T-cell (primary cell): ENCODE results near the gene SLC6A8. TPM values are rescaled to one million over a fixed set of nuclear protein-coding genes. Genes with fewer than 3 reads are reported as not detected.

ENCODE experiments used
- ATAC-seq, 4 experiments: fragments of 200-7000 bp in 3 of 4; fragments of 150-1000 bp in 1 of 4; cut with Tn5 transposase; replicated peaks in 1 of 4; 1 replicate in 3 of 4; 2 replicates in 1 of 4; pipeline ENCODE4 v1.10.0; 2021; ENCODE audit warnings: moderate library complexity in 3 of 4, mild to moderate bottlenecking in 2 of 4, moderate number of reproducible peaks in 1 of 4
- CTCF ChIA-PET, 2 donors: fragments of 300-600 bp; sonication (Branson Sonifier 250); formaldehyde crosslinking; loops; one replicate each; lab custom pipeline; 2022; ENCODE audit warnings: antibody characterized with exemption in 2 of 2; lab: Charles Lee
- POLR2A ChIA-PET, 2 donors: fragments of 300-600 bp; sonication (Branson Sonifier 250); formaldehyde crosslinking; loops; one replicate each; lab custom pipeline; 2022; ENCODE audit warnings: antibody characterized with exemption in 2 of 2; lab: Charles Lee
- DNase-seq, 35 experiments: peaks; one replicate each; pipeline versions ENCODE4 v3.0.0 to v3.0.0-alpha.2; 2013 to 2023
- H3K27ac ChIP-seq: one replicate; pipeline ENCODE4 v1.5.1; 2013; ENCODE audit warnings: low read length
- H3K27me3 ChIP-seq, 2 experiments: replicated peaks in 1 of 2; 1 replicate in 1 of 2; 2 replicates in 1 of 2; pipeline versions ENCODE4 v1.6.1 to v1.7.0; 2013; ENCODE audit warnings: low read length in 1 of 2, mixed read lengths in 1 of 2; ENCODE audit not compliant: control insufficient read depth in 2 of 2, insufficient read depth in 2 of 2; ENCODE audit errors: extremely low read depth in 1 of 2
- H3K36me3 ChIP-seq, 2 donors: 1 replicate in 1 of 2; 2 replicates in 1 of 2; pipeline versions ENCODE4 v1.6.1 to v1.7.0; 2013; ENCODE audit warnings: low read length in 1 of 2; ENCODE audit not compliant: control insufficient read depth in 2 of 2, insufficient read depth in 1 of 2; ENCODE audit errors: extremely low read depth in 1 of 2
- H3K4me1 ChIP-seq, 2 experiments: 1 replicate in 1 of 2; 2 replicates in 1 of 2; pipeline versions ENCODE4 v1.6.1 to v1.7.0; 2013; ENCODE audit warnings: low read length in 2 of 2, mixed read lengths in 1 of 2; ENCODE audit not compliant: insufficient read depth in 2 of 2, control insufficient read depth in 1 of 2; ENCODE audit errors: extremely low read depth in 1 of 2
- H3K4me3 ChIP-seq, 2 donors: 1 replicate in 1 of 2; 2 replicates in 1 of 2; pipeline versions ENCODE4 v1.5.1 to v1.7.0; 2013; ENCODE audit warnings: mild to moderate bottlenecking in 2 of 2, low read length in 1 of 2, moderate library complexity in 1 of 2; ENCODE audit not compliant: control insufficient read depth in 1 of 2; ENCODE audit errors: extremely low read depth in 1 of 2
- H3K9me3 ChIP-seq: 2 replicates; pipeline ENCODE4 v1.7.0; 2013
- H3K27ac Mint-ChIP-seq, 2 donors: one replicate each; pipeline ENCODE4 v1.8.0; 2020 to 2021; ENCODE audit warnings: mild to moderate bottlenecking in 2 of 2, mixed read lengths in 2 of 2
- H3K27me3 Mint-ChIP-seq, 2 donors: one replicate each; pipeline ENCODE4 v1.8.0; 2021 to 2022; ENCODE audit warnings: mixed read lengths in 2 of 2
- H3K36me3 Mint-ChIP-seq: one replicate; pipeline ENCODE4 v1.8.0; 2021; ENCODE audit warnings: mixed read lengths
- H3K4me1 Mint-ChIP-seq, 3 donors: one replicate each; pipeline ENCODE4 v1.8.0; 2020 to 2022; ENCODE audit warnings: mixed read lengths in 3 of 3, mild to moderate bottlenecking in 1 of 3
- H3K4me3 Mint-ChIP-seq, 3 donors: one replicate each; pipeline ENCODE4 v1.8.0; 2020 to 2022; ENCODE audit warnings: mild to moderate bottlenecking in 3 of 3, mixed read lengths in 3 of 3, moderate library complexity in 3 of 3
- H3K9me3 Mint-ChIP-seq, 3 donors: one replicate each; pipeline ENCODE4 v1.8.0; 2020 to 2022; ENCODE audit warnings: mixed read lengths in 3 of 3
- WGBS: methylation state at CpG from one replicate; pipeline ENCODE4 v1.1.5; 2013; ENCODE audit warnings: missing lambda C conversion rate; ENCODE audit not compliant: insufficient coverage; 5-methylcytosine and 5-hydroxymethylcytosine counted together
- total RNA-seq, 35 experiments: library from RNA in 6 of 35; stranded (reverse) in 6 of 35; fragments of 120-200 nt in 1 of 35; gene quantifications; one replicate each; pipeline versions ENCODE4 v1.2.1 to v1.2.4 and lab custom pipeline; 2013 to 2026

SLC6A8 gene
- total RNA-seq, 5 donors from 2014 or later (not counting 1 experiment from before 2014, with no cell fraction given) = 0.89 to 2.3 (median 1.9) TPM

DNA sequence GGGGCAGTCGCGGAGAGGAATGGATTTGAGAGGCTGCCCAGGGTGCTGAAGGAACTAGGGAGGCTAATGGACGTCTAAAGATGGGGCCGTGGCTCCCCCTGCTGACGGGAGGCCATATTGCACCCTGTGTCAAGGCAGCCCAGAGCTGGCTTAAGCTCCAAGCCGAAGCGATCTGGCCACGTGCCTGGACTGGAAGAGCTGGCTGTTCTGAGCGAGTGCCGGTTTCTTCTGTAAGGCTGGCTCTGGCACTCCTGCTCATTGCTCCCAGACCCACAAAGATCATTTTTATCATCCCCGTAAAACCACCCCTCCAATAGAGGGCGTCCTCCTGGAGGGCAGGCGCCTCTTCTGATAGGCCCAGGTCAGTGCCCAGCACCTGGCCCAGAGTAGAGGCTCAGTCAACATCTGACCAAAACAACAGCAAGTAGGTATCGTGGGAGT, 19.8 kb upstream of the SLC6A8 start:
- Mint-ChIP-seq H3K27ac (no peak overlapping the region), H3K4me1 (peaks cover 5 to 10% (median 8%) of the 10 kb centered on the region in 3 donors), H3K27me3 (peaks cover 17 to 32% of the 10 kb centered on the region in 2 donors), H3K4me3 (peak overlapping the region; percentile 47 to 65 (median 49)), H3K36me3 (no peaks in the 10 kb centered on the region), H3K9me3 (no peaks in the 10 kb centered on the region)
- Histone ChIP-seq H3K4me1 (peaks cover 0 to 19% of the 10 kb centered on the region in 2 experiments), H3K27ac (no peak overlapping the region), H3K4me3 (no peak overlapping the region), H3K9me3 (no peaks in the 10 kb centered on the region), H3K27me3 (peaks cover 0 to 37% of the 10 kb centered on the region in 2 experiments), H3K36me3 (no peaks in the 10 kb centered on the region)
- 13% methylated on average over 3 of the region's 14 CpGs for WGBS
- ChIA-PET CTCF (interaction anchor here (0.6 to 3.6 kb wide), 11 partner anchors 12 to 726 kb away, joined by 3 to 24 read pairs (median 8); no protein-coding TSS in a partner anchor), POLR2A (no interaction called here)
- peak in 34 of 35 experiments; percentile 25 to 84 (median 63) for DNase-seq
- peak; percentile 73 to 86 (median 78) for ATAC-seq

GRCh38 chrX:153668423-153669173, 19.1 kb upstream of the SLC6A8 start:
- H3K36me3 ChIP-seq = no peaks in the 10 kb centered on the region
- no peak overlapping the region for H3K27ac Mint-ChIP-seq
- no peak overlapping the region for H3K4me3 Mint-ChIP-seq
- peak in 2 of 35 experiments; percentile 5 to 11 for DNase-seq
- no peak for ATAC-seq
- H3K27me3 Mint-ChIP-seq = peaks cover 20 to 32% of the 10 kb centered on the region in 2 donors
- ChIA-PET POLR2A (no interaction called here), CTCF (interaction anchor here (0.6 to 3.6 kb wide), 14 partner anchors 10 to 727 kb away, joined by 3 to 24 read pairs (median 5); no protein-coding TSS in a partner anchor)
- H3K9me3 Mint-ChIP-seq = no peaks in the 10 kb centered on the region
- no peak overlapping the region for H3K4me3 ChIP-seq
- no peaks in the 10 kb centered on the region for H3K9me3 ChIP-seq
- H3K4me1 ChIP-seq = peaks cover 0 to 23% of the 10 kb centered on the region in 2 experiments
- peaks cover 6 to 12% (median 8%) of the 10 kb centered on the region in 3 donors for H3K4me1 Mint-ChIP-seq
- no peak overlapping the region for H3K27ac ChIP-seq
- WGBS = 100% methylated on average over 2 of the region's 11 CpGs
- peaks cover 0 to 40% of the 10 kb centered on the region in 2 experiments for H3K27me3 ChIP-seq
- no peaks in the 10 kb centered on the region for H3K36me3 Mint-ChIP-seq

GRCh38 chrX:153669174-153669890, 18.4 kb upstream of the SLC6A8 start:
- peak in 22 of 35 experiments; percentile 12 to 64 (median 27) for DNase-seq
- H3K27ac ChIP-seq = no peak overlapping the region
- H3K9me3 ChIP-seq = no peaks in the 10 kb centered on the region
- WGBS = 0% methylated on average over 3 of the region's 17 CpGs
- ChIA-PET POLR2A (no interaction called here), CTCF (interaction anchor here (0.6 to 3.6 kb wide), 8 partner anchors 11 to 728 kb away, joined by 3 to 12 read pairs (median 4); no protein-coding TSS in a partner anchor)
- H3K4me1 Mint-ChIP-seq = peaks cover 8 to 15% (median 8%) of the 10 kb centered on the region in 3 donors
- H3K4me3 Mint-ChIP-seq = no peak overlapping the region
- no peaks in the 10 kb centered on the region for H3K36me3 Mint-ChIP-seq
- H3K4me3 ChIP-seq = no peak overlapping the region
- no peak overlapping the region for H3K27ac Mint-ChIP-seq
- H3K36me3 ChIP-seq = no peaks in the 10 kb centered on the region
- peaks cover 0 to 23% of the 10 kb centered on the region in 2 experiments for H3K4me1 ChIP-seq
- H3K27me3 Mint-ChIP-seq = peaks cover 24 to 35% of the 10 kb centered on the region in 2 donors
- peaks cover 0 to 45% of the 10 kb centered on the region in 2 experiments for H3K27me3 ChIP-seq
- no peaks in the 10 kb centered on the region for H3K9me3 Mint-ChIP-seq
- ATAC-seq = peak in 3 of 4 experiments; percentile 51 to 65 (median 60)

DNA sequence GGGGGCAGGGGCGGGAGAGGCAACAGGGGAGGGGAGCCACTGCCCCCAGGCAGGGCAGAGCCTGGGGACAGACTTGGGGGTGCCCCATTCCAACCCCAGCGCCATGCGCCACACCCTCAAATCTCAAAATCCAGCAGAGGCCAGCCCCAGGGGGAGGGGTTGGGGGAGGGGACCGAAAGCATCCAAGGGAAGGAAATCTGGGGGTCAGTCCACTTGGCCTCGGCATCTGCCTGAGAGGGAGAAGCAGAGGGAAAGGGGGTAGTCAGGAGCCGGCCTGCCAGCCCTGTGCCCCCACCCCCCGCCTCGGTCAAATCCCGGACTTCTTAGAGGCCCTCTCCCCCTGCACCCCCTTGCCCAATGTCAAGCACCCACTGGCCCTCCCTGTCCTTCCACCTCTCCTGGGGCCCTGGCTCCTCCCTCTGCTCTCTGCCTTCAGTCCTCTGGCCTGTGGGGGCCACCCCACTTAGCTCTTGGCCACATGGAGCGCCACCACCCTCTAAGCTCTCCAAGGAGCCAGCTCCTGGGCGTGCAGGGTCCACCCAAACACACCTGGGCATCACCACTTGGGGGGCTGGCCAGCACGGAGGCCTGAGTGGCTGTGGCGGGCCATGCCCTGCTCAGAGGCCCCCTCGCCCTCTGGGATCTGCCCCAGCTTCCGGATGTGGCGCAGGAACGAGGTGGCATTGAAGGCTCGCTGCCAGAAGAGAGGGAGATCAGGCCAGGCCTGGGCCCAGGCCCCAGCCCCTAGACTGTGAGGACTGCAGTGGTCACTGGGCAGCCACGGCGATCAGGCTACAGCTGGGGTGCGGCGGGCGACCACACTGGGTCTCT, 17.6 kb upstream of the SLC6A8 start:
- no peak for DNase-seq
- ATAC-seq = no peak
- CTCF ChIA-PET = interaction anchor here (0.5 to 3.6 kb wide), 2 partner anchors 116 to 661 kb away, joined by 3 to 12 read pairs; no protein-coding TSS in a partner anchor

DNA sequence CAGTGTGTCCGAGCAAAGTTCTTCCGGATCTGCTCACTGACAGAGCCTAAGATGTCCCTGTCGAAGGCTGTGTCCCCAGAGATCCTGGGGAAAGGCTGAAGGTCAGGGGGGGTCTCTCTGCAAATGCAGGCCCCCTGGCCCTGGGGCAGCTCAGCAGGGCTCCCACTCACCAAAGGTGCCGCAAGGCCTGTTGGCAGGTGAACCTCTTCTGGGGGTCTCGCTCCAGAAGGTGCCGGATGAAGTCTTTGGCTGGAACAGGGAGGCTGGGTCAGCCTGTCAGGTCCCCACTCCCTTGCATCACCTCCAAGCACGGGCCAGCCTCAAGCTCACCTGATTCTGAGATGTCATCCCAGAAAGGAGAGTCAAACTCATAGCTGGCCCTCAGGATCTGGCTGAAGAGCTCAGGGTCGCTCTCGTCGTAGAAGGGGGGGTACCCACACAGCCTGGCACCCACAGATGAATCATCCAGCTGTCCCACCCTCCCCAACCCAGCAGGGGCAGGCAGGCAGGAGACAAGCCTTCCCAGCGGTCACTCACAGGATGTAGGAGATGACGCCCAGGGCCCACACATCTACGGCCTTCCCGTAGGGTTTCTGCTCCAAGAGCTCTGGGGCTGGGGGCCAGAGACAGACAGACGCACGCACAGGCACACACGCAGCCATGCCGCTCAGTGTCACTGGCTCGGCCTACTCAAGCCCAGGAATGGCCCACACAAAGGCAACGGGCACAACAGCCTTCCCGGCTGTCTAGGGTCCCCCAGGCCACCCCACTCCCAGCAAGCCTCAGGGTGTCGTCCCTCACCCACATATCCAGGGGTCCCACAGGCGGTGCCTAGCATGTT, 16.8 kb upstream of the SLC6A8 start:
- Histone ChIP-seq H3K4me3 (no peak overlapping the region), H3K27ac (no peak overlapping the region), H3K36me3 (no peaks in the 10 kb centered on the region), H3K4me1 (peaks cover 0 to 23% of the 10 kb centered on the region in 2 experiments), H3K27me3 (peaks cover 0 to 48% of the 10 kb centered on the region in 2 experiments), H3K9me3 (no peaks in the 10 kb centered on the region)
- DNase-seq = no peak
- Mint-ChIP-seq H3K27me3 (peaks cover 33 to 34% of the 10 kb centered on the region in 2 donors), H3K4me3 (no peak overlapping the region), H3K27ac (no peak overlapping the region), H3K9me3 (no peaks in the 10 kb centered on the region), H3K36me3 (no peaks in the 10 kb centered on the region), H3K4me1 (peaks cover 8 to 15% (median 8%) of the 10 kb centered on the region in 3 donors)
- ATAC-seq = no peak
- 100% methylated on average over 7 of the region's 23 CpGs for WGBS
- ChIA-PET POLR2A (no interaction called here), CTCF (interaction anchor here (0.6 to 0.7 kb wide), 2 partner anchors 14 to 40 kb away, joined by 4 to 8 read pairs; no protein-coding TSS in a partner anchor)

More for the DNA sequence above, 17.6 kb upstream of the SLC6A8 start:
- Mint-ChIP-seq H3K27me3 (peaks cover 32 to 37% of the 10 kb centered on the region in 2 donors), H3K4me1 (peaks cover 8 to 15% (median 8%) of the 10 kb centered on the region in 3 donors), H3K27ac (no peak overlapping the region), H3K4me3 (no peak overlapping the region), H3K9me3 (no peaks in the 10 kb centered on the region), H3K36me3 (no peaks in the 10 kb centered on the region)
- POLR2A ChIA-PET = no interaction called here
- no peak overlapping the region for H3K27ac ChIP-seq
- H3K4me3 ChIP-seq = no peak overlapping the region
- peaks cover 0 to 51% of the 10 kb centered on the region in 2 experiments for H3K27me3 ChIP-seq
- no peaks in the 10 kb centered on the region for H3K9me3 ChIP-seq
- peaks cover 0 to 23% of the 10 kb centered on the region in 2 experiments for H3K4me1 ChIP-seq
- WGBS = no CpG with 5 or more reads among the region's 23 CpGs
- H3K36me3 ChIP-seq = no peaks in the 10 kb centered on the region
